Small intestine (tissue), 7 donors: ENCODE results near the gene ASB10. TPM values are rescaled to one million over a fixed set of nuclear protein-coding genes. Genes with fewer than 3 reads are reported as not detected.

Experiments
- DNase-seq, 2 donors: peaks; one replicate each; pipeline versions ENCODE4 v3.0.0 to v3.0.0-alpha.2; 2013
- FAIRE-seq: peaks from 2 replicates; lab custom pipeline; 2012; peaks lifted over from hg19 to GRCh38; lab: Jason Lieb, UNC
- H3K27ac ChIP-seq, 3 donors: one replicate each; pipeline ENCODE4 v1.5.1; 2013; ENCODE audit warnings: low read length in 2 of 3, mild to moderate bottlenecking in 2 of 3, control low read depth in 1 of 3, inconsistent platforms in 1 of 3, low read depth in 1 of 3, moderate library complexity in 1 of 3
- H3K27me3 ChIP-seq, 3 donors: one replicate each; pipeline ENCODE4 v1.6.1; 2013; ENCODE audit warnings: low read length in 3 of 3, inconsistent platforms in 1 of 3; ENCODE audit not compliant: control insufficient read depth in 3 of 3, insufficient read depth in 3 of 3
- H3K36me3 ChIP-seq, 3 donors: one replicate each; pipeline ENCODE4 v1.6.1; 2013; ENCODE audit warnings: low read length in 3 of 3, inconsistent platforms in 1 of 3, low read depth in 1 of 3, mild to moderate bottlenecking in 1 of 3, moderate library complexity in 1 of 3; ENCODE audit not compliant: control insufficient read depth in 3 of 3, insufficient read depth in 2 of 3
- H3K4me1 ChIP-seq, 3 donors: one replicate each; pipeline ENCODE4 v1.6.1; 2013; ENCODE audit warnings: low read length in 2 of 3, inconsistent platforms in 1 of 3, low read depth in 1 of 3, mild to moderate bottlenecking in 1 of 3, moderate library complexity in 1 of 3; ENCODE audit not compliant: control insufficient read depth in 3 of 3, insufficient read depth in 2 of 3
- H3K4me3 ChIP-seq, 3 donors: one replicate each; pipeline ENCODE4 v1.5.1; 2013; ENCODE audit warnings: low read length in 3 of 3, control low read depth in 1 of 3, inconsistent platforms in 1 of 3, low read depth in 1 of 3, mild to moderate bottlenecking in 1 of 3, moderate library complexity in 1 of 3
- H3K9me3 ChIP-seq, 2 donors: one replicate each; pipeline ENCODE4 v1.6.1; 2013; ENCODE audit warnings: low read depth in 1 of 2, low read length in 1 of 2; ENCODE audit not compliant: control insufficient read depth in 2 of 2, insufficient read depth in 1 of 2
- WGBS, 3 donors: extraction: QIAGEN DNeasy Blood & Tissue Kit; methylation state at CpG; one replicate each; pipeline ENCODE4 v1.1.7; 2013; 5-methylcytosine and 5-hydroxymethylcytosine counted together
- polyA plus RNA-seq, 4 donors: library from polyadenylated mRNA; stranded (reverse) in 3 of 4; unstranded in 1 of 4; fragments of 200-250 nt in 3 of 4; fragments of 120-200 nt in 1 of 4; gene quantifications; one replicate each; pipeline versions ENCODE4 v1.2.1 to v1.2.3, GENCODE V29; 2013
- donor health status: healthy with polysubstance abuse.
- donor health status: control.
- donor health status: control.
- donor health status: Bipolar disorder and iron deficiency.
- donor health status: healthy.

Gene ASB10
- polyA plus RNA-seq, 4 donors: not detected

DNA sequence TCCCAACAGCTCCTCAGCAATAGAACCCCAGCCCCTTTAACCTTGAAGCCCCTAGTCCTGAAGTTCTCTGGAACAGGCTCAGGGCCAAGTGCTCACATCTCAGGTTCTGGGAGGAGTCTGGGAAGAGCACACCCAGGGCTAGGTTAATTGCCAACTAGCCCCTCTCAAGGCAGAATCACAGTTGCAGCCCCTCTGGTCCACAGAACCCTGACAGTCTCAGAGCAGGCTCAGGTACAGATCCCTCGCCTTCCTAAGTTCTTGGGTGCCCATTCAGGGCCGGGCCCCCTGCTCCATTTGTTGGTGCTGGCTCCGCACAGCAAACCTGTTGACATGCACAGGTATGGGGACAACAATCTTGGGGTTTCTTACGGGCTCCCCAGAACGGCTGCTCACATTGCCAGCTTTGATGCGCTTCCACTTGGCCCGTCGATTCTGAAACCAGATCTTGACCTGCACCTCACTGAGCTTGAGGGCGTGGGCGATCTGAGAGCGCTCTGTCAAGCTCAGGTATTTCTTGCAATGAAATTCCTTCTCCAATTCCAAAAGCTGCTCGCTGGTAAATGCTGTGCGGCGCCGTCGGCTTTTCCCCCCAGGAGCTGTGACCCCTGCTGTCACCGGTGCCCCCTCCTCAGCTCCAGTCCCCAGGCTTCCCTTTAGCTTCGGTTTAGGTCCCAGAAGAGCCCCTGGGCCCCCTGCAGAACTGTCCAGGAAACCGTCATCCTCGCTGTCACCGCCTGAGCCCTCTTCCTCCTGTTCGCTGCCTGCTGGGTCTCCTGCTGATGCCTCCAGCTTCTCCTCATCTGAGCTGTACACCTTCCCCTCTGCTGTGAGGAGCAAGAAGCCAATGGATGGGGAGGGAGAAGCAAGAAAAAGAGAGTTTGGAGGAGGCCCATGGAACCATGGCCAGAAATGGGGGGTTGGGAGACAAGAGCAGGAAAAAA is 38.5 kb downstream of the ASB10 start:
- Histone ChIP-seq H3K9me3 (no peaks in the 10 kb centered on the region), H3K36me3 (peaks cover 0 to 15% (median 0%) of the 10 kb centered on the region in 3 donors), H3K27me3 (peaks cover 0 to 13% (median 0%) of the 10 kb centered on the region in 3 donors), H3K4me1 (no peaks in the 10 kb centered on the region), H3K27ac (no peak overlapping the region), H3K4me3 (no peak overlapping the region)
- DNase-seq (no peak), FAIRE-seq (no peak)
- 60 to 63% (median 62%) methylated on average over 22 of the region's 22 CpGs for WGBS, 3 donors

DNA sequence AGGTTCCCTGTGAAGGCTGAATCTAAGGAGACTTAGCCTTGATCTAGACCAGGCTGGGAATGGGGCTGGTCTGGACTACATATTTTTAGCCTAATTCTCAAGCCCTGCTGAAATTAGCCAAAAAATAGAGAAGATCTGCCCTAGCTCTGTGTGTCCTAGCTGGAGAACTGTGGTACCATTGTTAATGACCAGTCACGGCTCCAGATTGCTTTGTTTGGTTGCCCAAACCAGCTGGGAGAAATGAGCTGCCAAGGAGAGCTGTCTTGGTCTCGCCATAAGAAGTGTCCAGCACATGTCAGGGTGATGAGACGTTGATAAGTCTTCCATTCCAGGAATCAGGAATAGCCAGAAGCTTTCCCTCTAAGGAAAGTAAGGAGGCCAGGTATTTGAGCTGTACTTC is 40.3 kb downstream of the ASB10 start:
- H3K4me3 ChIP-seq: no peak overlapping the region
- peaks cover 0 to 15% (median 0%) of the 10 kb centered on the region in 3 donors for H3K4me1 ChIP-seq
- peaks cover 0 to 13% (median 0%) of the 10 kb centered on the region in 3 donors for H3K27me3 ChIP-seq
- FAIRE-seq (no peak), DNase-seq (no peak)
- whole genome bisulfite sequencing, 3 donors: 65 to 76% (median 71%) methylated on average over 3 of the region's 3 CpGs
- no peak overlapping the region for H3K27ac ChIP-seq
- no peaks in the 10 kb centered on the region for H3K9me3 ChIP-seq
- H3K36me3 ChIP-seq: peaks cover 3 to 33% (median 5%) of the 10 kb centered on the region in 3 donors

DNA sequence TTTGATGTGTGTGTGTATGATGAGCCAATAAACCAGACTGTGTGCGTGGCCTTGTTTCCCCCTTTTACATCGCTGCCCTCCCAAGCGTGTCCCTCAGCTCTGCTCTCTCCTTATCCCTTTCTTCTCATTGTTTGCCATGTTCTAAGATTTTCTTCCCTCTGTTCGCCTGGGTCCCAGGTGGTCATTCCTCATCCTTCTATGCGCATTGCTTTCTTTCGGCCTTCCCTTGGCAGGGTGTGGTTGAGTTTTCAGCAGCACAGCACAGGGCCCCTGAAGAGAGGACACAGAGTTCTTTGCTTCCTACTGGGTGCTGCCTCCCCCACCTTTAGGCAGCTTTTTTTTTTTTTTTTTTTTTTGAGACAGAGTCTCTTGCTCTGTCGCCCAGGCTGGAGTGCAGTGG is 42.7 kb downstream of the ASB10 start:
- FAIRE-seq (no peak), DNase-seq (no peak)

GRCh38 chr7:151143261-151144015 is 43.6 kb downstream of the ASB10 start:
- peaks cover 5 to 61% (median 8%) of the 10 kb centered on the region in 3 donors for H3K36me3 ChIP-seq
- H3K27me3 ChIP-seq: peaks cover 0 to 1% (median 0%) of the 10 kb centered on the region in 3 donors
- H3K27ac ChIP-seq: no peak overlapping the region
- no peak overlapping the region for H3K4me3 ChIP-seq
- DNase-seq (no peak), FAIRE-seq (no peak)
- peaks cover 0 to 19% (median 0%) of the 10 kb centered on the region in 3 donors for H3K4me1 ChIP-seq
- 73 to 80% (median 76%) methylated on average over 25 of the region's 25 CpGs for WGBS, 3 donors
- no peaks in the 10 kb centered on the region for H3K9me3 ChIP-seq

More for the DNA sequence above, 42.7 kb downstream of the ASB10 start:
- H3K9me3 ChIP-seq: no peaks in the 10 kb centered on the region
- no peak overlapping the region for H3K27ac ChIP-seq
- H3K36me3 ChIP-seq: peaks cover 5 to 52% (median 8%) of the 10 kb centered on the region in 3 donors
- H3K4me3 ChIP-seq: no peak overlapping the region
- peaks cover 0 to 19% (median 0%) of the 10 kb centered on the region in 3 donors for H3K4me1 ChIP-seq
- 95 to 96% (median 95%) methylated on average over 7 of the region's 7 CpGs for WGBS, 3 donors
- H3K27me3 ChIP-seq: peaks cover 0 to 6% (median 0%) of the 10 kb centered on the region in 3 donors

GRCh38 chr7:151142686-151143040 is 44.4 kb downstream of the ASB10 start:
- H3K36me3 ChIP-seq: peaks cover 8 to 68% (median 10%) of the 10 kb centered on the region in 3 donors
- FAIRE-seq (no peak), DNase-seq (peak in 1 of 2 donors; percentile 67)

DNA sequence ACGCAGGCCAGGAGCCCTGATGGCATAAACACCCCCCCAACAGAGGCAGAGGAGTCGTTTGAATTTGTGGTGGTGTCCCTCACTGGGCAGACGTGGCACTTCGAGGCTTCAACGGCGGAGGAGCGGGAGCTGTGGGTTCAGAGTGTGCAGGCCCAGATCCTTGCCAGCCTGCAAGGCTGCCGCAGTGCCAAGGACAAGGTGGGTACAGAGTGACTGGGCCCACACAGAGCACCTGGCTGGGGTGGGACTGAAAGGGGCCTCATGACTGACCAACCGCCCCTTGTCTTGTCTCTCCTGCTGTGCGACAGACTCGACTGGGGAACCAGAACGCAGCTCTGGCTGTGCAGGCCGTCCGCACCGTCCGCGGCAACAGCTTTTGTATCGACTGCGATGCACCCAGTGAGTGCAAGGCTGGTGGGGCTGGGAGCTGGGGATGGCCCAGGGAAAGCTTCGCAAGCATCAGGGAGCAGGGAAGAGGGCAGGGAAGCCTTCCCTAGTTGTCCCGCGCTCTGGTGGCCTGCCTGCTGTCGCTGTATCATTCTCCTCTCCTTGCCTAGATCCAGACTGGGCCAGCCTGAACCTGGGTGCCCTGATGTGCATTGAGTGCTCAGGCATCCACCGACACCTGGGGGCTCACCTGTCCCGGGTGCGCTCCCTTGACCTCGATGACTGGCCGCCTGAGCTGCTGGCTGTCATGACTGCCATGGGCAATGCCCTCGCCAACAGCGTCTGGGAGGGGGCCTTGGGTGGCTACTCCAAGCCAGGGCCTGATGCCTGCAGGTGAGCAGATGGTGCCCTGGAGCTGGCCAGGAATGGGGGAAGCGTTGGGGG is 45.0 kb downstream of the ASB10 start:
- H3K4me1 ChIP-seq: peaks cover 0 to 19% (median 0%) of the 10 kb centered on the region in 3 donors
- H3K9me3 ChIP-seq: no peaks in the 10 kb centered on the region
- no peak overlapping the region for H3K27ac ChIP-seq
- FAIRE-seq (no peak), DNase-seq (no peak)
- H3K36me3 ChIP-seq: peaks cover 8 to 74% (median 12%) of the 10 kb centered on the region in 3 donors
- H3K4me3 ChIP-seq: no peak overlapping the region
- no peaks in the 10 kb centered on the region for H3K27me3 ChIP-seq
- WGBS, 3 donors: 88% methylated on average over 30 to 31 of the region's 31 CpGs

More at GRCh38 chr7:151142686-151143040, 44.4 kb downstream of the ASB10 start:
- no peaks in the 10 kb centered on the region for H3K9me3 ChIP-seq
- H3K27me3 ChIP-seq: no peaks in the 10 kb centered on the region
- H3K27ac ChIP-seq: no peak overlapping the region
- no peak overlapping the region for H3K4me3 ChIP-seq
- WGBS, 3 donors: 32 to 52% (median 46%) methylated on average over 8 to 10 of the region's 10 CpGs
- peaks cover 0 to 19% (median 0%) of the 10 kb centered on the region in 3 donors for H3K4me1 ChIP-seq

- FAIRE-seq: no peak
- peaks cover 0 to 19% (median 0%) of the 10 kb centered on the region in 3 donors for H3K4me1 ChIP-seq
- no peak for DNase-seq
Measured at GRCh38 chr7:151141311-151141854, 45.7 kb downstream of the ASB10 start.

More at GRCh38 chr7:151141311-151141854, 45.7 kb downstream of the ASB10 start:
- no peak overlapping the region for H3K27ac ChIP-seq
- no peaks in the 10 kb centered on the region for H3K27me3 ChIP-seq
- H3K9me3 ChIP-seq: no peaks in the 10 kb centered on the region
- peaks cover 8 to 81% (median 12%) of the 10 kb centered on the region in 3 donors for H3K36me3 ChIP-seq
- H3K4me3 ChIP-seq: no peak overlapping the region
- WGBS, 3 donors: 91% methylated on average over 9 of the region's 9 CpGs
